Activated CD4-positive, CD25-positive, alpha-beta regulatory T cell treated with anti-CD3 and anti-CD28 coated beads, Interleukin-2, amount 50 U/mL, for 72 hours (primary cell): ENCODE data around the gene RNLS.
"Not testable (repeated sequence)": the region's sequence is repeated elsewhere in the genome, so short reads cannot be mapped to it uniquely, and the experiment has no call there.

Experiments used
- DNase-seq: peaks from one replicate; pipeline ENCODE4 v3.0.0; 2021

Gene RNLS

GRCh38 chr10:88521791-88522190 is 61.3 kb downstream of the RNLS start:
- DNase-seq = no peak

GRCh38 chr10:88515235-88515634 is 67.9 kb downstream of the RNLS start:
- DNase-seq = no peak

GRCh38 chr10:88512599-88512998 is 70.5 kb downstream of the RNLS start:
- DNase-seq = no peak

- DNase-seq = no peak
Observed at GRCh38 chr10:88508796-88509195, 74.3 kb downstream of the RNLS start.

GRCh38 chr10:88507826-88508453 is 75.2 kb downstream of the RNLS start:
- DNase-seq = no peak

- DNase-seq = no peak
Observed at GRCh38 chr10:88507404-88507803, 75.7 kb downstream of the RNLS start.

- no peak for DNase-seq
Observed at GRCh38 chr10:88505680-88506215, 77.4 kb downstream of the RNLS start.

- DNase-seq = no peak
Observed at GRCh38 chr10:88505265-88505664, 77.9 kb downstream of the RNLS start.

GRCh38 chr10:88500656-88501055 is 82.5 kb downstream of the RNLS start:
- DNase-seq = no peak

GRCh38 chr10:88499569-88500470 is 83.3 kb downstream of the RNLS start:
- DNase-seq = no peak

GRCh38 chr10:88497913-88498312 is 85.2 kb downstream of the RNLS start:
- DNase-seq = no peak

GRCh38 chr10:88494537-88494936 is 88.6 kb downstream of the RNLS start:
- DNase-seq = no peak

GRCh38 chr10:88493691-88494483 is 89.2 kb downstream of the RNLS start:
- no peak for DNase-seq

GRCh38 chr10:88491314-88491713 is 91.8 kb downstream of the RNLS start:
- DNase-seq = no peak

GRCh38 chr10:88490231-88490980 is 92.7 kb downstream of the RNLS start:
- no peak for DNase-seq

GRCh38 chr10:88489107-88489506 is 94.0 kb downstream of the RNLS start:
- DNase-seq = no peak

- not testable (repeated sequence) for DNase-seq
Observed at GRCh38 chr10:88486816-88487215, 96.3 kb downstream of the RNLS start.

- no peak for DNase-seq
Observed at GRCh38 chr10:88482220-88482619, 100.9 kb downstream of the RNLS start.

GRCh38 chr10:88478256-88478655 is 104.9 kb downstream of the RNLS start:
- no peak for DNase-seq

- no peak for DNase-seq
Observed at GRCh38 chr10:88477343-88478085, 105.6 kb downstream of the RNLS start.
